Mesendoderm (in vitro differentiated cells): Measurements from ENCODE around the gene GTPBP3.
"Not testable (repeated sequence)": the region's sequence is repeated elsewhere in the genome, so short reads cannot be mapped to it uniquely, and the experiment has no call there.

Experiments
- DNase-seq: peaks from one replicate; pipeline ENCODE4 v3.0.0; 2013
- H2AK5ac ChIP-seq: 2 replicates; pipeline ENCODE4 v1.6.1; 2013; ENCODE audit warnings: low read length, inconsistent platforms
- H2BK120ac ChIP-seq: 2 replicates; pipeline ENCODE4 v1.6.1; 2013; ENCODE audit warnings: low read depth, mild to moderate bottlenecking, low read length, moderate library complexity, mixed read lengths
- H2BK15ac ChIP-seq: replicated peaks from 2 replicates; pipeline ENCODE4 v1.6.1; 2013; ENCODE audit warnings: low read depth, mild to moderate bottlenecking, moderate library complexity
- H2BK5ac ChIP-seq: 2 replicates; pipeline ENCODE4 v1.6.1; 2013; ENCODE audit warnings: low read length, inconsistent platforms
- H3K18ac ChIP-seq: 2 replicates; pipeline ENCODE4 v1.6.1; 2013; ENCODE audit warnings: mild to moderate bottlenecking, low read length, mixed read lengths
- H3K23ac ChIP-seq: one replicate; pipeline ENCODE4 v1.6.1; 2013; ENCODE audit warnings: low read length
- H3K27ac ChIP-seq: 2 replicates; pipeline ENCODE4 v1.5.1; 2013; ENCODE audit warnings: low read depth, mild to moderate bottlenecking, inconsistent platforms, low read length, moderate library complexity
- H3K27me3 ChIP-seq: 2 replicates; pipeline ENCODE4 v1.6.1; 2013; ENCODE audit warnings: low read length, control low read depth, mild to moderate bottlenecking, inconsistent platforms; ENCODE audit not compliant: insufficient read depth, poor library complexity
- H3K36me3 ChIP-seq: 2 replicates; pipeline ENCODE4 v1.6.1; 2013; ENCODE audit warnings: low read length, inconsistent platforms; ENCODE audit not compliant: control insufficient read depth, insufficient read depth
- H3K4ac ChIP-seq: one replicate; pipeline ENCODE4 v1.6.1; 2013; ENCODE audit warnings: low read depth, mild to moderate bottlenecking, low read length, moderate library complexity
- H3K4me1 ChIP-seq: 2 replicates; pipeline ENCODE4 v1.6.1; 2013; ENCODE audit warnings: low read depth, low read length, inconsistent platforms; ENCODE audit not compliant: control insufficient read depth
- H3K4me2 ChIP-seq: 2 replicates; pipeline ENCODE4 v1.6.1; 2013; ENCODE audit warnings: low read length
- H3K4me3 ChIP-seq: 2 replicates; pipeline ENCODE4 v1.5.1; 2013; ENCODE audit warnings: mild to moderate bottlenecking, low read length
- H3K56ac ChIP-seq: one replicate; pipeline ENCODE4 v1.6.1; 2013; ENCODE audit warnings: low read length
- H3K79me1 ChIP-seq: 2 replicates; pipeline ENCODE4 v1.6.1; 2013; ENCODE audit warnings: low read length, inconsistent platforms
- H3K79me2 ChIP-seq: 2 replicates; pipeline ENCODE4 v1.6.1; 2013; ENCODE audit warnings: mild to moderate bottlenecking, low read length; ENCODE audit not compliant: control insufficient read depth, insufficient read depth
- H3K9ac ChIP-seq: 2 replicates; pipeline ENCODE4 v1.6.1; 2013; ENCODE audit warnings: low read length, inconsistent platforms
- H4K5ac ChIP-seq: one replicate; pipeline ENCODE4 v1.6.1; 2013; ENCODE audit warnings: low read length
- H4K8ac ChIP-seq: one replicate; pipeline ENCODE4 v1.6.1; 2013; ENCODE audit warnings: low read depth, mild to moderate bottlenecking, control low read depth, low read length, moderate library complexity
- WGBS: extraction: QIAGEN DNeasy Blood & Tissue Kit; methylation state at CpG from one replicate; pipeline ENCODE4 v1.1.7; 2013; ENCODE audit warnings: low lambda C conversion rate, missing lambda C conversion rate; ENCODE audit not compliant: insufficient coverage; ENCODE audit errors: extremely low coverage; 5-methylcytosine and 5-hydroxymethylcytosine counted together

The GTPBP3 gene

DNA sequence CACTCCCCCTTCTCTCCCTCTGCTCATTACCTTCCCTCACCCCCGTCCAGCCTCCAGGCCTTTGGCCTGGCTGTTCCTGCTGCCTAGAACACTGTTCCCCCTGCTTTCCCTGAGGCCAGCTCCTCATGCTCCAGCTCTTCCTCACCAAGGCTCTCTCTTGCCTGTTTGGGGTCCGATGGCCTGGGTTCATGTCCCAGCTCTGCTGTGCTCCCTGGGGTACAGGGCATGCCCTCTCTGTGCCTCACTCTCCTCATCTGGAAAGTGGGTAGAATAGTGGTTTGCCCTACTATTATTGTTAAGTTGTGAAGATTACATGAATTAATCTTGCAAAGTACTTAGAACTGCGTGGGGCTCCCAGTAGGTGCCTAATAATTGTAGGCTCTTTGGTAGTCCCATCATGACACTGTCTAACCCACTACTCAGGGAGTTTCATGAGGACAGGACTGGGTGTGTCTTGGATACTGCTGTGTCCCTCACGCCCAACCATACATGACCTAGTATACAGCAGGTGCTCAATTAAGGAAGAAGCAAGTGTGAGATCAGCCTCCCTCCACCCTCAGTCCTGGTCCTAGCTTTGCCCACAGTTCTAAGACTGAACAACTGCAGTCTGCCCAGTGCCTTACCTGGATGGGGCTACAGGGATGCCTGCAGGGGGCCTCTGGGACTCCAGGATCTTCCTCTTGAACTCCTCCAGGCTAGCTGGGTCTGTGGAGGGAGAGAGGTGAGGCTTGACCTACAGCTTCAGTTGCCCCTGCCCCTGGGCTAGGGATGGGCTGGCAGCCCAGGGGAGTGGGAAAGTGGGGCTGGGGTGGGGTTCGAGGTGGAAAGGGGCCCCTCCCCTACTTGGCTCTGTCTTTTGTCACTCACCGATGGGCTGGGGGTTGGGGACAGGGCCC lies 22.8 kb downstream of the GTPBP3 start:
- WGBS = no CpG with 5 or more reads among the region's 6 CpGs
- H3K79me1 ChIP-seq = no peaks in the 10 kb centered on the region
- DNase-seq = no peak
- no peak overlapping the region for H2BK15ac ChIP-seq
- no peaks in the 10 kb centered on the region for H3K4me1 ChIP-seq
- H3K79me2 ChIP-seq = no peaks in the 10 kb centered on the region
- no peak overlapping the region for H3K4ac ChIP-seq
- no peak overlapping the region for H3K56ac ChIP-seq
- H3K27me3 ChIP-seq = no peaks in the 10 kb centered on the region
- no peak overlapping the region for H3K27ac ChIP-seq
- no peaks in the 10 kb centered on the region for H3K36me3 ChIP-seq
- H3K4me3 ChIP-seq = no peak overlapping the region
- H3K9ac ChIP-seq = no peak overlapping the region
- no peak overlapping the region for H4K5ac ChIP-seq
- H2BK120ac ChIP-seq = no peak overlapping the region
- H4K8ac ChIP-seq = no peak overlapping the region
- no peak overlapping the region for H3K18ac ChIP-seq
- H3K4me2 ChIP-seq = no peak overlapping the region
- H3K23ac ChIP-seq = no peak overlapping the region
- no peak overlapping the region for H2BK5ac ChIP-seq
- H2AK5ac ChIP-seq = no peak overlapping the region

GRCh38 chr19:17363852-17364605 lies 26.7 kb downstream of the GTPBP3 start:
- not testable (repeated sequence) for DNase-seq, H3K56ac ChIP-seq, H3K36me3 ChIP-seq, H2BK15ac ChIP-seq, H2BK120ac ChIP-seq, H3K4me2 ChIP-seq, H3K4me1 ChIP-seq, H3K27ac ChIP-seq, H3K18ac ChIP-seq, H3K23ac ChIP-seq, H3K79me1 ChIP-seq, H3K4ac ChIP-seq, H4K5ac ChIP-seq, H4K8ac ChIP-seq, H2AK5ac ChIP-seq, H3K79me2 ChIP-seq, H3K27me3 ChIP-seq, H3K9ac ChIP-seq, H2BK5ac ChIP-seq, H3K4me3 ChIP-seq
- no CpG with 5 or more reads among the region's 20 CpGs for WGBS

- Histone ChIP-seq H3K4me1 (no peaks in the 10 kb centered on the region), H3K27me3 (no peaks in the 10 kb centered on the region), H3K79me1 (no peaks in the 10 kb centered on the region), H2BK15ac (no peak overlapping the region), H3K56ac (no peak overlapping the region), H2BK120ac (no peak overlapping the region), H3K9ac (no peak overlapping the region), H3K23ac (no peak overlapping the region), H3K4ac (no peak overlapping the region), H3K4me2 (no peak overlapping the region), H3K36me3 (no peaks in the 10 kb centered on the region), H2AK5ac (no peak overlapping the region), H2BK5ac (no peak overlapping the region), H3K4me3 (no peak overlapping the region), H4K8ac (no peak overlapping the region), H3K79me2 (no peaks in the 10 kb centered on the region), H3K27ac (no peak overlapping the region), H4K5ac (no peak overlapping the region), H3K18ac (no peak overlapping the region)
- no peak for DNase-seq
- no CpG with 5 or more reads among the region's 22 CpGs for WGBS
Observed at GRCh38 chr19:17365361-17365760, 28.0 kb downstream of the GTPBP3 start.

DNA sequence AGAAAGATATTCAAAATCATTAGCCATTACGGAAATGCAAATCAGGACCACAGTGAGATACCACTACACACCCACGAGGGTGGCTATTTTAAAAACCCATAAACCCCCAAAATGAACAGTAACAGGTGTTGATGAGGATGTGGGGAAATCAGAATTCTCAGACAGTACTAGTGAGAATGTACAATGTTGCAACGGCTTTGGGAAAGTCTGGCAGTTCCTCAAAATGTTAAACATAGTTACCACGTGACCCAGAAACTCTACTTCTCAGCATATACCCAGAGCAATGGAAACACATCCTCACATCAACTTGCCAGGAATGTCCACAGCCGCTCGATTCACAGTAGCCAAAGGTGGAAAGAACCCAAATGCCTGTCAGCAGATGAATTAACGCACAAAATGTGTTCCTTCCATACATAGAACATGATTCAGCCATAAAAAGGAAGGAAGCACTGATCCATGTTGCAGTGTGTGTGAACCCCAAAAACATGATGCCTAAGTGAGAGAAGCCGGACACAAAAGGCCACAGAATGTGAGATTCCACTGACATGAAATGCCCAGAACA lies 32.8 kb downstream of the GTPBP3 start:
- Histone ChIP-seq H4K8ac (no peak overlapping the region), H3K27ac (no peak overlapping the region), H3K27me3 (no peaks in the 10 kb centered on the region), H3K4me3 (no peak overlapping the region), H2BK5ac (no peak overlapping the region), H3K18ac (no peak overlapping the region), H4K5ac (no peak overlapping the region), H2BK15ac (no peak overlapping the region), H3K4ac (no peak overlapping the region), H3K4me2 (no peak overlapping the region), H3K56ac (no peak overlapping the region), H3K36me3 (no peaks in the 10 kb centered on the region), H3K9ac (no peak overlapping the region), H3K79me1 (no peaks in the 10 kb centered on the region), H2AK5ac (no peak overlapping the region), H2BK120ac (no peak overlapping the region), H3K79me2 (no peaks in the 10 kb centered on the region), H3K4me1 (no peaks in the 10 kb centered on the region), H3K23ac (no peak overlapping the region)
- WGBS = no CpG with 5 or more reads among the region's 8 CpGs
- no peak for DNase-seq

- Histone ChIP-seq H2BK5ac (no peak within 1 kb of the TSS), H4K8ac (no peak within 1 kb of the TSS), H3K4ac (no peak within 1 kb of the TSS), H2BK15ac (no peak within 1 kb of the TSS), H3K9ac (no peak within 1 kb of the TSS), H2AK5ac (no peak within 1 kb of the TSS), H3K23ac (no peak within 1 kb of the TSS), H2BK120ac (no peak within 1 kb of the TSS), H4K5ac (no peak within 1 kb of the TSS), H3K56ac (no peak within 1 kb of the TSS), H3K4me1 (no peaks in the 10 kb centered on the region), H3K4me2 (no peak within 1 kb of the TSS), H3K79me2 (no peaks in the 10 kb centered on the region), H3K79me1 (no peaks in the 10 kb centered on the region), H3K36me3 (no peaks in the 10 kb centered on the region), H3K27me3 (no peaks in the 10 kb centered on the region), H3K27ac (no peak within 1 kb of the TSS), H3K4me3 (no peak within 1 kb of the TSS), H3K18ac (no peak within 1 kb of the TSS)
- no peak for DNase-seq
- WGBS = no CpG with 5 or more reads among the region's 39 CpGs
Observed at GRCh38 chr19:17376935-17377600, 39.7 kb downstream of the GTPBP3 start, which contains the start of gene PLVAP. TSS of gene PLVAP (minus strand) at chr19:17377342. CDS start at chr19:17377288, 54 bp downstream.
